ENCODE results near the gene STXBP5L.
A peak's percentile ranks its signal among the peaks of the same experiment; 100 is the strongest.
"Not testable (repeated sequence)": the region's sequence is repeated elsewhere in the genome, so short reads cannot be mapped to it uniquely, and the experiment has no call there.

The STXBP5L gene

DNA sequence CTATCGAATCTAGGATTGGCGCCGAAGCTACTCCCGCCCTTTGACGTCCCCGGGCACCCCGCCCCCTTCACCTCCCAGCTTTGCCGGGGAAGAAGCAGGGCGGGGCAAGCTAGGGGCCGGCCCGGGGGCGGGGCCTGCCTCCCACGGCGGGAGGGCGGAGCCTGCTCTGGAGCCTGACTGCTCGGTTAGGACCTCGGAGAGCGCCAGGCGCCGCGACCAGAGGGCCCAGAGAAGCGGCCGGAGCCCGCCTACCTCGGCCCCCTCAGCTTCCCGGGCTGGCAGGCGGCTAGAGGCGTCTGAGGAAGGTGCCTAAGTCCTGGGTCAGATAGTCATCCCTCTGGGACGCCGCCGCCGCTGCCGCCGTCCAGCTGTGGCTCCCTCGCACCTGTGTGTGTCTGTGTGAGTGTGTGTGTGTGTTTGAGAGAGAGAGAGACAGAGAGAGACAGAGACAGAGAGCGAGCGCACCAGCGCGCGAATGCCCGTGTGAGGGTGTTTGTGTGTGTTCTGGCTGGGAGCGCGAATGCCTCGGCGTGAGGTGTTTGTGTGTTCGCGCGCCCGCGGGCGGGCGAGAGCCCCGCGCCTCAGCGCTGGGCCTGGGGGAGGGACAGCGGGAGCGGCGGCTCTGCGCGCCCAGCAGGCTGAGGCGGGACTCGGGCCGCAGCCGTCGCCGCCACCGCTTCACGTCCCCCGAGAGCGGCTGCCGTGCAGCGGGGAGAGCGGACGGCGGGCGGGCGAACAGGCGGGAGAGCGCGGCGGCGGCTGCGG is at the start of gene STXBP5L:
Gene STXBP5L (plus strand): TSS at position 176 of the 765 bp plus-strand sequence. CDS start 1,374 bp downstream, outside the sequence.
- peak; percentile 50 to 59 for DNase-seq

DNA sequence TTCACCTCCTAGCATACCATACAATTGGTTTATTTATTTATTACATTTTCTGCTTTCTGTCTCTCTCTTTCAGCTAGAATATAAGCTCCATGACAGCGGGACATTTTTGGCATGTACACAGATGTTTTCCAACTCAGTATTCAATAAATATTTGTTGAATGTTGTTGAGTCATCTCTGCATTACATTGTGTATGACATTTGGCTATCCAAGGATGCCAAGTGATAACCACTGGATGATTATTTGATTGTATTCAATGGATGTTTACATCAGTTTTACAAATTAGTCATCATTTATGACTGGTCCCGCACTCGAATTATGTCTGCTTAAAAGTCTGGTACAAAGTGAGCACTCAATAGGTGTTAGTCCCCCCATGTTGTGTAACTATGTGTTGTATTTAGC is 49.5 kb upstream of the STXBP5L start:
- no peak for DNase-seq

- no peak for DNase-seq
These were observed 43.5 kb upstream of the STXBP5L start for GRCh38 chr3:120864541-120864940.

DNA sequence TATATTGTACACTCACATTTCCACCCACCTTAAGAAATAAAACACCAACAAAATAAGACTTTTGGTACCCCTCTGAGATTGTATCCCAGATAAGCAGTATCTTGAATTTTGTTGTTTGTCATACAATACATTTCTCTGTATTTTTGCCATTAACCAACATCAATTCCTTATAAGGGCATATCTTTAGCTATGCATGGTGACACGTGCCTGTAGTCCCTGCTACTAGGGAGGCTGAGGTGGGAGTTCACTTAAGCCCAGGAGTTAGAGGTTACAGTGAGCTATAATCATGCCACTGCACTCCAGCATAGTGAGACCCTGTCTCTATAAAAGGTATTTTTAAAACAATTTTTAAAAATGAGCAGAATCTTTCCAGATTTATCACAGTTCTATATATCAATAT is 32.5 kb upstream of the STXBP5L start:
- DNase-seq: no peak

- DNase-seq: no peak
These were observed 32.0 kb upstream of the STXBP5L start for GRCh38 chr3:120875989-120876388.

DNA sequence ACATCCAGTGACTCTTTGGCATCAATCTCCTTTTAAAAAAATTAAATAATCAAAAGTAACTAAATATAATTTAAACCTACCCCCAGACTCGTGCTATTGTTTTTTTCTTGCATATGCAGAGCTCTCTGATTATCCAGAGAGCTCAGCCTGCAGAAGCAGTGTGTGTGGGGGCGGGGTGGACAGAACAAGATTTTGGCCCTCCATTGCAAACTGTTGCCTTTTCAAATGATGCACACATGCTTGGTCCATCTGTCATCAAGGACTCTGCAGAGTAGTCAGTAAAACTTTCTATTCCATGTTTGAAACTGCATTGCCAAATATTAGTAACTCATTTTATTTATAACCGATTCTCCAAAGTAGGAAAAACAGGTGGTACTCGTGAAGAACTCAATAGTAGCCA is 28.6 kb upstream of the STXBP5L start:
- no peak for DNase-seq

GRCh38 chr3:120892921-120893320 is 15.1 kb upstream of the STXBP5L start:
- no peak for DNase-seq

- no peak for DNase-seq
These were observed 13.5 kb upstream of the STXBP5L start for GRCh38 chr3:120894316-120895057.

- DNase-seq: not testable (repeated sequence)
These were observed 6.3 kb upstream of the STXBP5L start for GRCh38 chr3:120901716-120902115.

DNA sequence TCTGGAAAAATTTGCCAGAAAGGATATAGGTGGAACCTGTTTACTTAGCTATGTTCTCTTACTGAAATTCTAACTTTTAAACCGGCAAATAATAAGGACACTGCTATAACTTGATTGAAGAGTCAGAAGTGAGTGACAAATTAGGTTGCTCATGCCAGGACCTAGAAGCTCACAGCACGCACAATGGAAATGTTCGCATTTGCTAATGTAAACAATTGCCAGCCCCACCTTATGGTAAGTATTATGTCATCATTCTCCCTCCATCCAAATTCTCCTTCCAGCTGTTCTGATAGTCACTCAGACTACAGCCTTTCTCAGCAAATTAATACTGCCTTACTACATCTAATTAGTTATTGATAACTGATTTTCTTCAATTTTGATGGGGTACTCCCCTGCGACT is 4.8 kb upstream of the STXBP5L start:
- DNase-seq: no peak

- DNase-seq: no peak
These were observed 361 bp upstream of the STXBP5L start for GRCh38 chr3:120907659-120908029.

DNA sequence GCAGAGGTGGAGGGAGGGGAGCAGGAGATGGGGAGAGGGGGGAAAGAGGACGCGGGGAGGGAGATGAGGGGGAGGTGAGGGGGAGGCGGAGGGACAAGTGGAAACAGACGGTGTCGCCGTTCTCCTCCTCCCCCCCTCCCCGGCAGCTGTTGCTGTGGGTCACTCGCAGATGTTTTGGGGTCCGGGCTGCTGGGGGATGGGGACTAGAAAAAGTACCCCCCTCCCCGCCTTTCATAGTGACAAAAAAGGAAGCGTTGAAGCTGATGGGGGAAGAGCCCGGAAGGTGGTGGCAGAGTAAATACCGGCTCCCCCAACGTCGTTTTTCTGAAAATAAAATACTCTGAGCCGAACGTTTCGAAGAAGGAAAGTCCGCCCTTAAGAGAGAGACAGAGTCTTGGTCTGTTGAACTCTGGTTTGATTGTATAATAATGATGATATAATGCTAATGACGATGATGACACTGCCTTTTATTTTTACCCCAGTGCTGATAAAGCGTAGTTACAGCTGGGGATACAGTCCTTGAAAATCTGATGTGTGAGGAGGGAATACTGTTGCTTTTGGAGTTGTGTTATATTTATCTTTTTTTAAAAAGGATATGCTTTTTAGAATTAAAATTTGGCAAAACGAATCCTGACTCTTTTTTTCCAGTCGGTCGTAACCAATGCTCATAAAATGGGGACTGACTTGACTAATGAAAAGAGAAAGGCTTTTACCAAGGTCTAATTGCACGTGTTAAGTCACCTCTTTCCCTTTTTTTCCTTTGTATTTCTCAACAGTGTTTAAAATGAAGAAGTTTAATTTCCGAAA is 993 bp downstream of the STXBP5L start:
- no peak for DNase-seq

GRCh38 chr3:120909602-120909878 is 1.5 kb downstream of the STXBP5L start:
- no peak for DNase-seq

- no peak for DNase-seq
These were observed 18.1 kb downstream of the STXBP5L start for GRCh38 chr3:120926146-120926545.

- DNase-seq: no peak
These were observed 21.0 kb downstream of the STXBP5L start for GRCh38 chr3:120928991-120929390.

GRCh38 chr3:120931593-120931992 is 23.6 kb downstream of the STXBP5L start:
- no peak for DNase-seq

DNA sequence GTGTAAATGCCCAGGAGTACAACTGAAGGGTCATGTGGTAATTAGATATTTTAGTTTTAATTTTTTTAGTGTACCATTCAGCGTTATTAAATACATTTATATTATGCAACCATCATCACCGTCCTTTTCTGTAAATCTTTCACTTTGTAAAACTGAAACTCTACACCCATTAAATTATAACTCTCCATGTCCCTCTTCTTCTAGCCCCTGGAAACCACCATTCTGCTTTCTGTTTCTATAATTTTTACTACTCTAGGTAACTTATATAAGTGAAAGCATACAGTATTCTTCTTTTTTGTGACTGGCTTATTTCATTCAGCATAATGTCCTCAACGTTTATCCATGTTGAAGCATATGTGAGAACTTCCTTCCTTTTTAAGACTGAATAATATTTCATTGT is 48.1 kb downstream of the STXBP5L start:
- DNase-seq: no peak

GRCh38 chr3:120982608-120983320 is 74.8 kb downstream of the STXBP5L start:
- DNase-seq: no peak

- no peak for DNase-seq
These were observed 75.3 kb downstream of the STXBP5L start for GRCh38 chr3:120983321-120983665.

DNA sequence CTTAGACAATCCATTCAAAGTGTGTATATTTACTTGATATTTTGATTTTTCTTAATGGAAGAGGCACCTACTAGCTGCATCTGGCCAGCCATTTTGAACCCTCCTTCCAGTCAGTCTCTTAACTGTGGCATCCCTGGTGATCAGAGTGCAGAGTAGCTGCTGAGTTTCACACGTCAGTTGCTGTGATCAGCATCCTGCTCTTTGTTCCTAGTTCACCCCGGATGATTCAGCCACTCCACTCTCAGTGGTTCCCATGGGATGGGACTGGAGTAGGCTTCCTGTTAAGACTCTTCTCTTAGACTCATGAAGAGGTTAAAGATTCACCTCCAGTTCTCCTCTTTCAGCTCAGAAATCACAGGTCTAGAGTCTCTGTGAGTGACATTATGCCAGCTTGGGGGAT is 75.8 kb downstream of the STXBP5L start:
- no peak for DNase-seq

- no peak for DNase-seq
These were observed 77.2 kb downstream of the STXBP5L start for GRCh38 chr3:120985242-120985641.

- no peak for DNase-seq
These were observed 81.0 kb downstream of the STXBP5L start for GRCh38 chr3:120988994-120989393.

DNA sequence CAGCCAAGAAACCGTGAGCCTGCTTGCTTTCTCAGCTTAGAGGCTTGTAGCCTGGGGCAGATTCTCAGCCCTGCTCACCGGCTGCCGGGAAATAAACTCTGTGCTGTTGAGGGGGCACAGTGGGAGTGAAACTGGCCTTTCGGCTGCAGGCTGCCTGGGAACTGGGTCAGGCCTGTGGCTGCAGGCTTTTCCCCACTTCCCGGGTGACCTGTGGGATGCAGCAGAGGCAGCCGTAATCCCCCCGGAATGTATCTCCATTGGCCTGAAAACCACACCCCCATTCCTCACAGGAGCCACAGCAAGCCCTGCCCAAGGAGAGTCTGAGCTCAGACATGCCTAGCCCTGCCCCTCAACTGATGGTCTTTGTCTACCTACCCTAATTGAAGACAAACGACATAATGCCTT is 110.9 kb downstream of the STXBP5L start:
- no peak for DNase-seq
